Esophagus muscularis mucosa (tissue), 4 donors: ENCODE measurements around the gene CCDC181. TPM values are rescaled to one million over a fixed set of nuclear protein-coding genes. Genes with fewer than 3 reads are reported as not detected.

Source experiments
- DNase-seq: peaks from one replicate; pipeline ENCODE4 v3.0.0-alpha.2; 2017; ENCODE audit errors: extremely low spot score
- H3K27ac ChIP-seq, 4 donors: fragments of 200-600 bp; sonication (generic); replicated peaks in 1 of 4; 1 replicate in 3 of 4; 2 replicates in 1 of 4; pipeline ENCODE4 v1.5.1; 2016 to 2019; ENCODE audit warnings: mild to moderate bottlenecking in 1 of 4
- H3K27me3 ChIP-seq, 4 donors: fragments of 200-600 bp; sonication (generic); one replicate each; pipeline versions ENCODE4 v1.5.1 to v1.6.0; 2016 to 2019
- H3K36me3 ChIP-seq, 4 donors: fragments of 200-600 bp; sonication (generic); one replicate each; pipeline ENCODE4 v1.5.1; 2016 to 2019
- H3K4me1 ChIP-seq, 4 donors: fragments of 200-600 bp; sonication (generic); one replicate each; pipeline ENCODE4 v1.5.1; 2016 to 2019
- H3K4me3 ChIP-seq, 4 donors: fragments of 200-600 bp; sonication (generic); 1 replicate in 2 of 4; 2 replicates in 2 of 4; pipeline ENCODE4 v1.5.1; 2016 to 2019; ENCODE audit warnings: mild to moderate bottlenecking in 4 of 4, moderate library complexity in 1 of 4
- H3K9me3 ChIP-seq, 4 donors: fragments of 200-600 bp; sonication (generic); 1 replicate in 3 of 4; 2 replicates in 1 of 4; pipeline ENCODE4 v1.5.1; 2016 to 2019
- CTCF ChIP-seq, 3 experiments: fragments of 200-600 bp in 2 of 3; fragments of 450-650 bp in 1 of 3; sonication (generic) in 2 of 3; IDR thresholded peaks; one replicate each; pipeline ENCODE4 v1.5.1; 2017 to 2019; ENCODE audit warnings: antibody characterized with exemption in 3 of 3, mild to moderate bottlenecking in 2 of 3, moderate library complexity in 1 of 3
- EP300 ChIP-seq: sonication (generic); formaldehyde crosslinking; IDR thresholded peaks from one replicate; pipeline ENCODE4 v1.6.1; 2017; ENCODE audit warnings: antibody characterized with exemption
- POLR2A ChIP-seq: fragments of 450-650 bp; IDR thresholded peaks from one replicate; pipeline ENCODE4 v1.6.1; 2017; ENCODE audit warnings: antibody characterized with exemption, moderate library complexity, mild to moderate bottlenecking, low read depth
- POLR2AphosphoS5 ChIP-seq, 2 donors: sonication (generic); formaldehyde crosslinking; IDR thresholded peaks; one replicate each; pipeline ENCODE4 v1.6.1; 2017; ENCODE audit warnings: antibody characterized with exemption in 2 of 2
- WGBS: methylation state at CpG from one replicate; pipeline ENCODE4 v1.1.5; 2018; 5-methylcytosine and 5-hydroxymethylcytosine counted together
- intact Hi-C: fragments of 100-400 bp; cut with DNase I; formaldehyde crosslinking; loops from one replicate; pipeline ENCODE4 v1.15.1; 2023
- small RNA-seq, 3 donors: library from RNA; depleted of rRNA; stranded (forward); fragments of <200 nt; gene quantifications; one replicate each; pipeline ENCODE3, GENCODE V24; 2016
- total RNA-seq, 4 donors: library from RNA; depleted of rRNA; stranded (reverse); fragments of >200 nt; gene quantifications; one replicate each; pipeline versions ENCODE4 v1.1.0 to v1.2.1, GENCODE V29; 2016

CCDC181 gene
- total RNA-seq, 4 donors from 2014 or later: 0.80 to 2.3 (median 0.91) TPM

DNA sequence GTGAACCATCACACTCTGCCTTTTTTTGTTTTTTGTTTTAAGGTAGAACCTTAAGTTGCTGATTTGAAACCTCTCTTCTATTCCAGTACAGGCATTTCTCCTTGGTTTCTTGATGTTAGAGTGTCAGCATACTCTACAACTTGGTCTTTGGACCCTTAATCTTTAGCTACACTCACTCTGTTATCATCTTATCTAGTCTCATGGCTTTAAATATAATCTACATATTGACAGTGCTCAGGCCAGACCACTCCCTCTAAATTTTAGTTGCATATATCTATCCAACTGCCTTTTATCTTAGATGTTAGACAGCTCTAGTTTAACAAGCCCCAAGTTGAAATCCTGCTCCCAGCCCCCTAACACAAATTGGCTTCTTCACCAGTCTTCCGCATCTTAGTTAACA lies 81.8 kb downstream of the CCDC181 start:
- no peak overlapping the region for H3K4me3 ChIP-seq
- no peak overlapping the region for H3K27ac ChIP-seq
- H3K27me3 ChIP-seq: no peaks in the 10 kb centered on the region
- no peaks in the 10 kb centered on the region for H3K36me3 ChIP-seq
- no peaks in the 10 kb centered on the region for H3K9me3 ChIP-seq
- no peak for TF ChIP-seq CTCF (IDR thresholded peaks at IDR 0.05)
- TF ChIP-seq EP300: no peak
- TF ChIP-seq POLR2A: no peak
- TF ChIP-seq POLR2AphosphoS5 (IDR thresholded peaks at IDR 0.05): no peak
- H3K4me1 ChIP-seq: no peaks in the 10 kb centered on the region
- intact Hi-C loops: loop anchor here (5.0 to 10.0 kb wide), 2 partner anchors 911 to 1003 kb away; no protein-coding TSS in a partner anchor
- no peak for DNase-seq
- 96% methylated on average over 1 of the region's 1 CpG for WGBS

Small RNA genes lying within 50 kb of the gene (small RNA-seq; reads per million reads assigned to genes)
- gene AL021068.2: 0 reads per million in 3 donors

Other genes starting within 250 kb of the CCDC181 start
- 10 to 100 TPM; 10.2 to 27.8 (median 14.5) TPM for gene NME7, start 59.7 kb downstream of the CCDC181 start, total RNA-seq
- 10 to 100 TPM; 28.1 to 41.1 (median 36.2) TPM for gene BLZF1, start 59.3 kb downstream of the CCDC181 start, total RNA-seq
- gene SLC19A2, start 58.5 kb upstream of the CCDC181 start, total RNA-seq: 10 to 100 TPM; 19.0 to 38.8 (median 20.6) TPM
- gene F5, start 159.0 kb upstream of the CCDC181 start, total RNA-seq: 1 to 10 TPM in 1 of 4 donors, under 1 TPM in 2, not detected in 1; 0.13 to 1.2 (median 0.34) TPM
- gene SELP, start 202.7 kb upstream of the CCDC181 start, total RNA-seq: 10 to 100 TPM in 1 of 4 donors, 1 to 10 TPM in 3; 2.9 to 28.0 (median 7.5) TPM